Neural cell (in vitro differentiated cells): ENCODE data around the gene NECAB3. TPM values are rescaled to one million over a fixed set of nuclear protein-coding genes. Genes with fewer than 3 reads are reported as not detected.

Experiments used
- H2AFZ ChIP-seq: fragments of 200-600, 300-800 bp; sonication (generic), shearing (Covaris generic); 2 replicates; pipeline ENCODE4 v1.6.0; 2014; ENCODE audit warnings: low read depth, mild to moderate bottlenecking, antibody characterized with exemption, low read length, moderate library complexity
- H3F3A ChIP-seq: fragments of 200-600 bp; shearing (Covaris generic); 2 replicates; pipeline ENCODE4 v1.6.1; 2016; ENCODE audit warnings: mild to moderate bottlenecking, moderate library complexity, mixed read lengths, antibody characterized with exemption, low read length; ENCODE audit not compliant: insufficient read depth, poor library complexity, severe bottlenecking
- H3K27ac ChIP-seq: fragments of 200-600, 300-800 bp; sonication (generic), shearing (Covaris generic); 2 replicates; pipeline ENCODE4 v1.5.1; 2014; ENCODE audit warnings: mild to moderate bottlenecking, low read length, moderate library complexity
- H3K27me3 ChIP-seq: fragments of 300-800, 200-600 bp; sonication (generic), shearing (Covaris generic); 2 replicates; pipeline ENCODE4 v1.6.0; 2014; ENCODE audit warnings: mild to moderate bottlenecking, low read depth, low read length, moderate library complexity; ENCODE audit not compliant: insufficient read depth
- H3K36me3 ChIP-seq: fragments of 300-800, 200-600 bp; sonication (generic), shearing (Covaris generic); 2 replicates; pipeline ENCODE4 v1.5.1; 2014; ENCODE audit warnings: mild to moderate bottlenecking, antibody characterized with exemption, low read length, moderate library complexity; ENCODE audit not compliant: insufficient read depth
- H3K4me2 ChIP-seq: fragments of 300-800, 200-600 bp; sonication (generic), shearing (Covaris generic); 2 replicates; pipeline ENCODE4 v1.6.0; 2014; ENCODE audit warnings: mild to moderate bottlenecking, low read length
- H3K4me3 ChIP-seq: fragments of 300-800, 200-600 bp; sonication (generic), shearing (Covaris generic); 2 replicates; pipeline ENCODE4 v1.5.1; 2014; ENCODE audit warnings: mild to moderate bottlenecking, low read length, moderate library complexity
- H3K79me2 ChIP-seq: fragments of 200-600 bp; shearing (Covaris generic); replicated peaks from 2 replicates; pipeline ENCODE4 v1.6.0; 2014; ENCODE audit warnings: mild to moderate bottlenecking, low read length, moderate library complexity; ENCODE audit not compliant: insufficient read depth
- H3K9ac ChIP-seq: fragments of 300-800, 200-600 bp; sonication (generic), shearing (Covaris generic); 2 replicates; pipeline ENCODE4 v1.6.1; 2016; ENCODE audit warnings: mild to moderate bottlenecking, low read length, mixed read lengths
- H3K9me2 ChIP-seq: fragments of 200-600 bp; shearing (Covaris generic); 2 replicates; pipeline ENCODE4 v1.6.1; 2016; ENCODE audit warnings: mild to moderate bottlenecking, low read length, mixed read lengths; ENCODE audit not compliant: insufficient read depth
- H3K9me3 ChIP-seq: fragments of 200-600, 300-800 bp; sonication (generic), shearing (Covaris generic); 2 replicates; pipeline ENCODE4 v1.6.1; 2016; ENCODE audit warnings: mild to moderate bottlenecking, mixed run types, low read length, moderate library complexity, mixed read lengths
- H4K20me1 ChIP-seq: fragments of 200-600 bp; shearing (Covaris generic); 2 replicates; pipeline ENCODE4 v1.6.1; 2016; ENCODE audit warnings: mild to moderate bottlenecking, mixed run types; ENCODE audit not compliant: insufficient read depth
- EP300 ChIP-seq: fragments of 450-650 bp; conservative IDR thresholded peaks from 2 replicates; pipeline ENCODE4 v1.6.1; 2014; ENCODE audit warnings: antibody characterized with exemption, mild to moderate bottlenecking, moderate library complexity; ENCODE audit not compliant: poor library complexity, severe bottlenecking
- EZH2 ChIP-seq: fragments of 200-600, 300-800 bp; shearing (Covaris generic), sonication (generic); IDR thresholded peaks from 2 replicates; pipeline ENCODE4 v1.6.1; 2014; ENCODE audit warnings: antibody characterized with exemption, low read length, borderline replicate concordance, mild to moderate bottlenecking; ENCODE audit not compliant: insufficient read depth, poor library complexity, severe bottlenecking
- MXI1 ChIP-seq: fragments of 450-650 bp; conservative IDR thresholded peaks from 2 replicates; pipeline ENCODE4 v1.6.1; 2014; ENCODE audit warnings: antibody characterized with exemption, mild to moderate bottlenecking; ENCODE audit not compliant: poor library complexity, severe bottlenecking
- POLR2AphosphoS5 ChIP-seq: IDR thresholded peaks from 2 replicates; pipeline ENCODE4 v1.6.1; 2012
- RAD21 ChIP-seq: fragments of 450-650 bp; conservative IDR thresholded peaks from 2 replicates; pipeline ENCODE4 v1.6.1; 2014; ENCODE audit warnings: antibody characterized with exemption, mild to moderate bottlenecking, moderate library complexity
- SMC3 ChIP-seq: fragments of 450-650 bp; conservative IDR thresholded peaks from 2 replicates; pipeline ENCODE4 v1.6.1; 2014; ENCODE audit warnings: antibody characterized with exemption, mild to moderate bottlenecking, moderate library complexity; ENCODE audit not compliant: poor library complexity
- polyA plus RNA-seq: library from polyadenylated mRNA; depleted of rRNA; stranded (reverse); fragments of >200 nt; gene quantifications from 2 replicates; pipeline ENCODE4 v1.2.3, GENCODE V29; 2014
- TF ChIP-seq, protein P1 (sequence below): IDR thresholded peaks from 2 replicates; pipeline ENCODE4 v1.6.1; 2012; ENCODE audit warnings: borderline replicate concordance
- TF ChIP-seq, protein P2 (sequence below): fragments of 450-650 bp; IDR thresholded peaks from 2 replicates; pipeline ENCODE4 v1.5.1; 2014; ENCODE audit warnings: antibody characterized with exemption, mild to moderate bottlenecking, moderate library complexity; ENCODE audit not compliant: poor library complexity, severe bottlenecking

NECAB3 gene
- polyA plus RNA-seq, 1 donor from 2014 or later, result 21.4 TPM

DNA sequence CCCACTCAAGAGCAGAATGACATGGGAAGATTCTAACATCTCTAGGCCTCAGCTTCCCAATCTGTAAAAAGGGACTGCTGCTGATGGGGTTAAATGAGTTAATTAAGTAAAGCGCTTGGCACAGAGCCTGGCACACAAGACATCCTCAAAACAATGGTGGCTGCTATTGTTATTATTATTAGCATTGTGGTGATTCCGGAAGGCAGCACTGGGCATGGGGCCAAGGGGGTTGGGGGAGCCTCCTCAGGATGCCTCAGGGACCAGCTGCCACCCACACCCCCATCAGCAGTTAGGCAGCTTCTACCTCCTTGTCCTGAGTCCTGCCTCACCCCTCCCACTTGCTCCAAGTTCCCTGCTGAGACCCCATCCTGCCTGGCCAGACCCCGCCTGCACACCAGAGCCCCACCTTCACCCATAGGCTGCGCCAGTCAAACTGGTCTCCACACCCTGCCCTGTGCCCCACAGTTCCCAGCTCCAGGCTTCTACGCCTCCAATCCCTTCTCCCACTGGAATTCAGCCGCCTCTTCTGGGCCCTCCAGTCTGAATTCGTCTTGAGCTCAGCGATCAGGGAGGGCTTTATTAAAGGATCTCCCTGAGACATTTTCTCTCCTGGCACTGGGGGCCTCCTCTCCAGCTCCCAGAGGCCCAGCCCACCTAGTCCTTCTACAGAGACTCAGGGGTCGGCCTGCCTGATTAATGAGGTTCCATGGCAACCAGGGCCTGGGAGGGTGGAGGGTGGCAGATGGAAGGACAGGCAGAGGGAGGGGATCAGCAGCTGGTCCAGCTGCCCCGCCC is 10.5 kb upstream of the NECAB3 start (continued):
- TF ChIP-seq, protein P1, sequence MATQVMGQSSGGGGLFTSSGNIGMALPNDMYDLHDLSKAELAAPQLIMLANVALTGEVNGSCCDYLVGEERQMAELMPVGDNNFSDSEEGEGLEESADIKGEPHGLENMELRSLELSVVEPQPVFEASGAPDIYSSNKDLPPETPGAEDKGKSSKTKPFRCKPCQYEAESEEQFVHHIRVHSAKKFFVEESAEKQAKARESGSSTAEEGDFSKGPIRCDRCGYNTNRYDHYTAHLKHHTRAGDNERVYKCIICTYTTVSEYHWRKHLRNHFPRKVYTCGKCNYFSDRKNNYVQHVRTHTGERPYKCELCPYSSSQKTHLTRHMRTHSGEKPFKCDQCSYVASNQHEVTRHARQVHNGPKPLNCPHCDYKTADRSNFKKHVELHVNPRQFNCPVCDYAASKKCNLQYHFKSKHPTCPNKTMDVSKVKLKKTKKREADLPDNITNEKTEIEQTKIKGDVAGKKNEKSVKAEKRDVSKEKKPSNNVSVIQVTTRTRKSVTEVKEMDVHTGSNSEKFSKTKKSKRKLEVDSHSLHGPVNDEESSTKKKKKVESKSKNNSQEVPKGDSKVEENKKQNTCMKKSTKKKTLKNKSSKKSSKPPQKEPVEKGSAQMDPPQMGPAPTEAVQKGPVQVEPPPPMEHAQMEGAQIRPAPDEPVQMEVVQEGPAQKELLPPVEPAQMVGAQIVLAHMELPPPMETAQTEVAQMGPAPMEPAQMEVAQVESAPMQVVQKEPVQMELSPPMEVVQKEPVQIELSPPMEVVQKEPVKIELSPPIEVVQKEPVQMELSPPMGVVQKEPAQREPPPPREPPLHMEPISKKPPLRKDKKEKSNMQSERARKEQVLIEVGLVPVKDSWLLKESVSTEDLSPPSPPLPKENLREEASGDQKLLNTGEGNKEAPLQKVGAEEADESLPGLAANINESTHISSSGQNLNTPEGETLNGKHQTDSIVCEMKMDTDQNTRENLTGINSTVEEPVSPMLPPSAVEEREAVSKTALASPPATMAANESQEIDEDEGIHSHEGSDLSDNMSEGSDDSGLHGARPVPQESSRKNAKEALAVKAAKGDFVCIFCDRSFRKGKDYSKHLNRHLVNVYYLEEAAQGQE, result no peak

DNA sequence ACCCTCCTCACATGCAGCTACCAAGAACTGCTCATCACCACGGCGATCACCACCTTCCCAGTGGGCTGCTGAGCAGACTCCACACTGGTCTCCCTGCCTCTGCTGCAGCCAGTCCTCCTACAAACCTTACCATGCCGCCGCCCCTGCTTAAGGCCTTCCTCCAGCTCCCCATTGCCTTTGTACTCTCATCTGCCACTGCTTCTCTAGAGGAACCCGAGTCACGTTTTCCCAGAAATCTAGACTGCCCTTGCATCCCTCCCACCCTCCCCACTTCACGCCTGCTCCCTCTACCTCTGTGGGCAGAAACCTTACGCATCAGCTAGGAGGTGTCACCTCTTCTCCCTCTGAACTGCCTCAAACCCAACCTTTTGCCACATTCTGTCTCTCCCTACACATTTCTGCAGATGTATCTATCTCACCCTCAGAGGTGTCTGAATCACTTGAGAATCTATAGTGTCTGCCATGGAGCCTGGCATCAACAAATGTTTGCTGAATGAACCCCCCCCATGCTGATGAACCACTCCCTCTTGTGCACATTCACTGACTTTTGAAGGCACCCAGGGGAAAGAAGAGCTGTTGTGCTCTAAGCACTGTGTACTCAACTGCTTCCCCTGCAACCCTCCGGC is 7.6 kb upstream of the NECAB3 start:
- no peaks in the 10 kb centered on the region for H3K27me3 ChIP-seq
- no peak overlapping the region for H3K9ac ChIP-seq
- no peak overlapping the region for H2AFZ ChIP-seq
- H4K20me1 ChIP-seq, result no peaks in the 10 kb centered on the region
- TF ChIP-seq EP300 (no peak), POLR2AphosphoS5 (no peak), RAD21 (no peak), SMC3 (no peak), EZH2 (no peak), MXI1 (no peak)
- TF ChIP-seq, protein P2, sequence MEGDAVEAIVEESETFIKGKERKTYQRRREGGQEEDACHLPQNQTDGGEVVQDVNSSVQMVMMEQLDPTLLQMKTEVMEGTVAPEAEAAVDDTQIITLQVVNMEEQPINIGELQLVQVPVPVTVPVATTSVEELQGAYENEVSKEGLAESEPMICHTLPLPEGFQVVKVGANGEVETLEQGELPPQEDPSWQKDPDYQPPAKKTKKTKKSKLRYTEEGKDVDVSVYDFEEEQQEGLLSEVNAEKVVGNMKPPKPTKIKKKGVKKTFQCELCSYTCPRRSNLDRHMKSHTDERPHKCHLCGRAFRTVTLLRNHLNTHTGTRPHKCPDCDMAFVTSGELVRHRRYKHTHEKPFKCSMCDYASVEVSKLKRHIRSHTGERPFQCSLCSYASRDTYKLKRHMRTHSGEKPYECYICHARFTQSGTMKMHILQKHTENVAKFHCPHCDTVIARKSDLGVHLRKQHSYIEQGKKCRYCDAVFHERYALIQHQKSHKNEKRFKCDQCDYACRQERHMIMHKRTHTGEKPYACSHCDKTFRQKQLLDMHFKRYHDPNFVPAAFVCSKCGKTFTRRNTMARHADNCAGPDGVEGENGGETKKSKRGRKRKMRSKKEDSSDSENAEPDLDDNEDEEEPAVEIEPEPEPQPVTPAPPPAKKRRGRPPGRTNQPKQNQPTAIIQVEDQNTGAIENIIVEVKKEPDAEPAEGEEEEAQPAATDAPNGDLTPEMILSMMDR, result no peak
- TF ChIP-seq, protein P1, result no peak
- no peaks in the 10 kb centered on the region for H3K9me3 ChIP-seq
- H3K9me2 ChIP-seq, result no peaks in the 10 kb centered on the region
- H3K4me3 ChIP-seq, result no peak overlapping the region
- H3K27ac ChIP-seq, result no peak overlapping the region
- H3K4me2 ChIP-seq, result no peak overlapping the region
- H3F3A ChIP-seq, result no peaks in the 10 kb centered on the region
- H3K79me2 ChIP-seq, result peaks cover 10% of the 10 kb centered on the region
- no peaks in the 10 kb centered on the region for H3K36me3 ChIP-seq
